GM23338 (cell line): ENCODE data around the gene RERGL. TPM values are rescaled to one million over a fixed set of nuclear protein-coding genes. Genes with fewer than 3 reads are reported as not detected.

Experiments
- polyA plus RNA-seq: library from polyadenylated mRNA; unstranded; fragments of >200 nt; fragmentation: Nextera tagmentation; extraction: Ambion mirVana; gene quantifications from 2 replicates; pipeline ENCODE4 v1.2.1, GENCODE V29; 2016
- total RNA-seq: library from RNA; depleted of rRNA; stranded (reverse); fragments of >200 nt; shearing (Covaris generic); gene quantifications from 2 replicates; pipeline ENCODE4 v1.2.3, GENCODE V29; 2014; rRNA removed

RERGL gene
- total and polyA plus RNA-seq, 2 experiments from 2014 or later = not detected

Other genes starting within 250 kb of the RERGL start
- not detected in 2 replicates for gene PIK3C2G, start 171.3 kb upstream of the RERGL start, total RNA-seq
- not detected in 2 replicates for gene PIK3C2G, start 171.3 kb upstream of the RERGL start, polyA plus RNA-seq